Right forelimb (tissue), 1 donor: ENCODE measurements around the gene CCDC142.
A peak's percentile ranks its signal among the peaks of the same experiment; 100 is the strongest.

Source experiments
- DNase-seq: peaks from one replicate; pipeline ENCODE4 v3.0.0-alpha.2; 2018

Gene CCDC142

GRCh38 chr2:74513605-74514367 is 31.0 kb upstream of the CCDC142 start:
- no peak for DNase-seq

- DNase-seq = no peak
These were observed 30.2 kb upstream of the CCDC142 start for GRCh38 chr2:74512744-74513604.

- no peak for DNase-seq
These were observed 28.5 kb upstream of the CCDC142 start for GRCh38 chr2:74511104-74511989.

- DNase-seq = no peak
These were observed 27.5 kb upstream of the CCDC142 start for GRCh38 chr2:74510272-74510671.

- peak; percentile 67 for DNase-seq
These were observed 25.2 kb upstream of the CCDC142 start for GRCh38 chr2:74507926-74508520.

- peak; percentile 99 for DNase-seq
These were observed 24.5 kb upstream of the CCDC142 start, which contains the start of gene PCGF1 for GRCh38 chr2:74507145-74507925. Gene PCGF1 (minus strand): TSS chr2:74507695. CDS start chr2:74507668, 27 bp downstream.

- DNase-seq = no peak
These were observed 22.8 kb upstream of the CCDC142 start for GRCh38 chr2:74505448-74506246.

- no peak for DNase-seq
These were observed 21.8 kb upstream of the CCDC142 start for GRCh38 chr2:74504591-74504990.

GRCh38 chr2:74503506-74504475 is 21.0 kb upstream of the CCDC142 start:
- DNase-seq = peak; percentile 49

GRCh38 chr2:74502720-74503505 is 20.1 kb upstream of the CCDC142 start:
- peak; percentile 80 for DNase-seq

GRCh38 chr2:74502147-74502719 is 19.4 kb upstream of the CCDC142 start:
- DNase-seq = no peak

GRCh38 chr2:74501335-74502071 is 18.7 kb upstream of the CCDC142 start:
- DNase-seq = peak; percentile 48

- DNase-seq = no peak
These were observed 17.8 kb upstream of the CCDC142 start for GRCh38 chr2:74500578-74500946.

- no peak for DNase-seq
These were observed 17.3 kb upstream of the CCDC142 start for GRCh38 chr2:74499940-74500577.

- peak; percentile 67 for DNase-seq
These were observed 16.6 kb upstream of the CCDC142 start, which contains the start of gene LBX2 for GRCh38 chr2:74499267-74499939. Gene LBX2 (minus strand): TSS chr2:74499603. CDS start chr2:74499537, 66 bp downstream.
